GM12865 (cell line): Measurements from ENCODE around the gene XRRA1.

Experiments used
- DNase-seq: peaks from one replicate; pipeline ENCODE4 v3.0.0; 2010; ENCODE audit warnings: low read depth
- H3K4me3 ChIP-seq: 2 replicates; pipeline ENCODE4 v1.5.1; 2011; ENCODE audit warnings: mild to moderate bottlenecking, low read depth, low read length, control low read depth
- TF ChIP-seq, protein P1 (sequence below): IDR thresholded peaks from 2 replicates; pipeline ENCODE4 v1.5.1; 2011; ENCODE audit warnings: low read length, control low read depth, low read depth, inconsistent platforms; ENCODE audit not compliant: insufficient read depth; ENCODE audit errors: missing control alignments

XRRA1 gene

DNA sequence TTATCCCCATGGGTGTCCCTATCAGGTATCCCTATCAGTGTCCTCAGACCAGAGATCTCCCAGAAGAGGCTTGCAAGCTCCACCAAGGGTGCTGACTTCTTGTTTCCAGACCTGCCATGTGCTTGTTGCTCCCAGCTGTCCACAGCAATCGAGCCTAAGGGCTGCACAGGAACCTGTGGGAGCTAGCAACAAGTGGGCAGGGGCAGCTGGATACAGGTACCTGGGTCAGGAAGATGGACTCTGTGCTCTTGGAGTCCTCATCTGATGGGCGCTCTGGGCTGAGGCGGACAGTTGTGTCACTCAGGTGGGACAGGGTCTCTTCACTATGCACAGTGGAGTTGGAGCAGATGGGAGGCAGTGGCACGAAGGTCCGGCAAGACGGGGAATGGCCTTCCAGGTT, 101.0 kb downstream of the XRRA1 start:
- TF ChIP-seq, protein P1, sequence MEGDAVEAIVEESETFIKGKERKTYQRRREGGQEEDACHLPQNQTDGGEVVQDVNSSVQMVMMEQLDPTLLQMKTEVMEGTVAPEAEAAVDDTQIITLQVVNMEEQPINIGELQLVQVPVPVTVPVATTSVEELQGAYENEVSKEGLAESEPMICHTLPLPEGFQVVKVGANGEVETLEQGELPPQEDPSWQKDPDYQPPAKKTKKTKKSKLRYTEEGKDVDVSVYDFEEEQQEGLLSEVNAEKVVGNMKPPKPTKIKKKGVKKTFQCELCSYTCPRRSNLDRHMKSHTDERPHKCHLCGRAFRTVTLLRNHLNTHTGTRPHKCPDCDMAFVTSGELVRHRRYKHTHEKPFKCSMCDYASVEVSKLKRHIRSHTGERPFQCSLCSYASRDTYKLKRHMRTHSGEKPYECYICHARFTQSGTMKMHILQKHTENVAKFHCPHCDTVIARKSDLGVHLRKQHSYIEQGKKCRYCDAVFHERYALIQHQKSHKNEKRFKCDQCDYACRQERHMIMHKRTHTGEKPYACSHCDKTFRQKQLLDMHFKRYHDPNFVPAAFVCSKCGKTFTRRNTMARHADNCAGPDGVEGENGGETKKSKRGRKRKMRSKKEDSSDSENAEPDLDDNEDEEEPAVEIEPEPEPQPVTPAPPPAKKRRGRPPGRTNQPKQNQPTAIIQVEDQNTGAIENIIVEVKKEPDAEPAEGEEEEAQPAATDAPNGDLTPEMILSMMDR, result no peak
- no peak for DNase-seq

DNA sequence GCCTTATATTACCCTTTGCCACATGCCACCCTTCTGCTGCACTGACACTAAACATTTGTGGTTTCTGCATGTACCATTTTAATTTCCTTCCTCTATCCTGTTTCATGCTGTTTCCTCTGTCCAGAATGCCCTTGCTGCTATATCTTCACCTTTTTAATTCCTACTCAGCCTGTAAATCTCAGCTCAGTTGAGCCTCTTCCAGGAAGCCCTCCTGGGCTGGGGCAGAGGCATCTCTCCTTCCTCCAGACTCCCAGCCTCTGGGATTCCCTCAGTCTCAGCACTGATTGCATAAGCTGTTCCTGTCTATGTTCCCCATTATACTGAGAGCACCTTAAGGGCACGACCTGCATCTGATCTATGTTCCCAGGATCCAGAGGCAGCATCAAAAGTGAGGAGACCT, 101.5 kb downstream of the XRRA1 start:
- no peak for DNase-seq
- H3K4me3 ChIP-seq, result no peak overlapping the region
- TF ChIP-seq, protein P1, result no peak

More for the DNA sequence above, 101.0 kb downstream of the XRRA1 start:
- no peak overlapping the region for H3K4me3 ChIP-seq

DNA sequence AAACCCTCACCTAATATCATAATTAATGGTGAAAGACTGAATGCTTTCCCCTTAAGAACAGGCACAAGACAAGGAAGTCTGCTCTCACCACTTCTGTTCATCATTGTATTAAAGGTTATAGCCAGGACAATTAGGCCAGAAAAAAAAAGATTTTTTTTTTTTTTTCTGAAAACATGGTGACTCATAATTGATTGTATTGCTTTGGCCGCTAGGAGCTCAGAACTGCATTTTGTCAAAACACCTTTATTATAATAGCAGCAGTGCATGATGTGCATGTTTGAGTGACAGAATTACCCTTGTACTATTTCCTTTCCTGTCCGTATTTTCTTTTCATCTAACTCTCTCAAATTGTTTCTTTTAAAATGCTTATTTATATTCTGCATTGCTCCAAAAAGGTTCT, 102.1 kb downstream of the XRRA1 start:
- no peak for DNase-seq
- TF ChIP-seq, protein P1, result no peak
- no peak overlapping the region for H3K4me3 ChIP-seq

DNA sequence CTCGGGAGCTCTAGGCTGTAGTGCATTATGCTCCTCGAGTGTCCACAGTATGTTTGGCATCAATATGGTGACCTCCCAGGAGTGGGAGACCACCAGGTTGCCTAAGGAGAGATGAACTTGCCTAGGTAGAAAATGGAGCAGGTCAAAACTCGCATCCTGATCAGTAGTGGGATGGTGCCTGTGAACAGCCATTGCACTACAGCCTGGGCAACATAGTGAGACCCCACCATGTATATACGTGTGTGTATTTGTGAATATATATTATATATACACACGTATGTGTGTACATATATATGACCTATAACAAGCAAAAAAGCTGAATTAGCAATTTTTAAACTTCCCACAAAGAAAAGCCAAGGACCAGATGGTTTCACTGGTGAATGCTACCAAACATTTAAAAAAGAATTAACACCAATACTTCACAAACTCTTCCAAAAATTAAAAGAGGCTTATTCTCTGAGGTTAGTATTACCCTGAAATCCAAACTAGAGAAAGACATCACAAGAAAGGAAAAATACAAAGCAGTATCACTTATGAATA, 102.8 kb downstream of the XRRA1 start:
- TF ChIP-seq, protein P1, result no peak
- H3K4me3 ChIP-seq, result no peak overlapping the region
- DNase-seq, result no peak

DNA sequence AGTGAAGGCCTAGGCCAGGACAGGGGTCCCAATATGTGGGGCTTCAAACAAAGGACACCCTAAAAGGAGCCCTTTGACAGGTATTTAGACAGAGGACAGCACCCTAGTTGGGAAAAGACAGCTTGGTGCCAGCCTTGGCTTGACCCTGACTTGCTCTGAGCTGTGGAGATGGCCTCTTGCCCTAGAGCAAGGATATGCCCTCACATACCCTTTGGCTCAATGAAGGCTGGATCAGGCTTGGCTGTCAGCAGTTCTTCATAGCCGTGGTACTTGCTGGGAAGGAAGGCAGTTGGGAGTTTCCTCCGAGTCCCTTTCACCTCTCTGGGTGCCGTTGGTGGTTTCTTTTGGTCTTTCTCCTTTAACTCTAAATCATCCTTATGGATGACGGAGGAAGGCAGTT, 104.0 kb downstream of the XRRA1 start:
- no peak for DNase-seq
- TF ChIP-seq, protein P1, result no peak
- H3K4me3 ChIP-seq, result no peak overlapping the region

DNA sequence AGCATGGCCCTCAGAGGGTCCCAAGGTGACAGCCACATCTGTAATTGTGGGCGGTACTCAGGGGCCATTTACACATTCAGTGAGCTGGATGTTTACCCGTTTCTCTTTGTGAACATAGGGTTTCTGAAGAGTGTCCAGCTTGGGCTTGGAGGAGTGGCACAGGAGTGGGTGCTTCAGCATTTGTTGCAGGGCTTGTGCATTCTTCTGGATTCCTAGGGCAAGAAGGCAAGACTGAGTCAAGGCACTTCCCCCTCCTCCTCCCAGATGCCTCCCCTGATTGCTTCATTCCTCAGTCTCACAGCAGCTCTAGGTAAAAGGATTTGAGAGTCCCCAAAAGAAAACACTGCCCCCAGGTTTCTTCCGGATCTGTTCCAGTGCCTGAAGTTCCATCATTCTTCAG, 104.8 kb downstream of the XRRA1 start:
- DNase-seq, result no peak
- no peak overlapping the region for H3K4me3 ChIP-seq
- TF ChIP-seq, protein P1, result no peak

DNA sequence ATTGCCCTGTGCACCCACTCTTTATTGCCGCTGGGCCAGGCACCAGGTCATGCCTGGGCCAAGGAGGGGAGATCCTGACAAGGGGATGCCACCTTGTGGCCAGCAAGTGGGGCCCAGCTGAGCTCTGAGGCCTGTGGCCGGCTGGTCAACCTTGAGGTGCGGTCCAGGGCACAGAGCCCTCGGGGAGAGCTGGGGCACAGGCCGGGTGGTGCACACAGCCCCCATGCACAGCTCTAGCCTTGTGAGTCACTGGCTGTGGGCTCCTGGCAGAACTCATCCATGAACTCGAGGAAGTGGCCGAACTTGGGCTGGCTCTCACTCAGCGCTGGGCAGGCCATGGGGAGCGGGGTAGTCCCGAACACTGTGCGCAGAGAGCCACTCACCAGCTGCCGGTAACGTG, 105.9 kb downstream of the XRRA1 start:
- TF ChIP-seq, protein P1, result no peak
- no peak overlapping the region for H3K4me3 ChIP-seq
- DNase-seq, result no peak
